CD4-positive, alpha-beta T cell treated with Interleukin-12 subunit alpha and Interleukin-12 subunit beta, for 1 hour (primary cell): Measurements from ENCODE around the gene CTPS1.

Source experiments
- DNase-seq: peaks from one replicate; pipeline ENCODE4 v3.0.0-alpha.2; 2020

Gene CTPS1

DNA sequence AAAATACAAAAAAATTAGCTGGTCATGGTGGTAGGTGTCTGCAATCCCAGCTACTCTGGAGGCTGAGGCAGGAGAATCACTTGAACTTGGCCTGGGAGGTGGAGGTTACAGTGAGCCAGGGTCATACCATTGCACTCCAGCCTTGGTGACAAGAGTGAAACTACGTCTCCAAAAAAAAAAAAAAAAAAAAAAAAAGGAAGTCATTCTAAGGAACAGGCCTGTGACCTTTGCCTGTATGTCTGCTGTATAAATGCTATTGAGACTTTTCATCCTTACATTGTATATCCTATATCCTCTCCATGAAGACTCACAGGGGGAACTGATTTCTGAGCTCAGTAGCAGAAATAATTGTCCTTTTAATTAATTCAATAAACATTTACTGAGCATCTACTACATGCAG is 7.5 kb upstream of the CTPS1 start:
- no peak for DNase-seq

DNA sequence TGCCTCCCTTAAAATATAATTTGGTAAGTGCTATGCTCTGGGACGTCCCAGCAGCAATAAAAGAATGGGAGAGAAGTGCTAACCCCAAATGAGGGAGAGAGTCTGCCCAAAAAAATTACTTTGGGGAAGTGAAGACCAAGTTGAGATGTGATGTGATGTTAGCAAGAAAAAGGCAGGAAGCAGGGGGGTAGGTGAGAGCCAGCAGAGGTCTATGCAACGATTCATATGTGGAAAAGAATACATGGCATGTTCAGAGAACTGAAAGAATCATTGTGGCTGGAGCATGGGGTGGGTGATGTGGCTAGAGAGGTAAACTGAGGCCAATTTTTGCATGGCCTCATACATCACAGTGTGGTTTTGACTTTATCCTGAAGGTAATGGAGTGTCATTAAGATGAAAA is 5.6 kb upstream of the CTPS1 start:
- no peak for DNase-seq

DNA sequence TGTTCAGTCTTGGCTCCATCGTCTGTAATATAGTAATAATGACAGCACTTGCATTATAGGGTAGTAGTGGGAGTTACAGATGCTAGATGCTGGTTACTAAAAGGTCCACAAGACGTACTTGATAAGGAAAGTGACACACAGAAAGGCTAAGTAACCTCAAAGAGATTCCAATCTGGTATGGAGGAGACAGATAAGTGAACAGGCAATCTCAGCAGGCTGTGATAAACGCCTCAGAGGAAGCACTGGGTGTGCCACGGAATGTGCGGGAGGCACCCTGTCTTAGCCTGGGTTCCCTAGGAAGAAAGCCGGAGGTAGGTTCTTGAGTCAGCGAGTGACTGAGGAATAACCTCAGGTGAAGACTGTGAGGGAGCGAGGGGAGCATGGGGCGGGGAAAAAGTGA is 4.6 kb upstream of the CTPS1 start:
- no peak for DNase-seq

DNA sequence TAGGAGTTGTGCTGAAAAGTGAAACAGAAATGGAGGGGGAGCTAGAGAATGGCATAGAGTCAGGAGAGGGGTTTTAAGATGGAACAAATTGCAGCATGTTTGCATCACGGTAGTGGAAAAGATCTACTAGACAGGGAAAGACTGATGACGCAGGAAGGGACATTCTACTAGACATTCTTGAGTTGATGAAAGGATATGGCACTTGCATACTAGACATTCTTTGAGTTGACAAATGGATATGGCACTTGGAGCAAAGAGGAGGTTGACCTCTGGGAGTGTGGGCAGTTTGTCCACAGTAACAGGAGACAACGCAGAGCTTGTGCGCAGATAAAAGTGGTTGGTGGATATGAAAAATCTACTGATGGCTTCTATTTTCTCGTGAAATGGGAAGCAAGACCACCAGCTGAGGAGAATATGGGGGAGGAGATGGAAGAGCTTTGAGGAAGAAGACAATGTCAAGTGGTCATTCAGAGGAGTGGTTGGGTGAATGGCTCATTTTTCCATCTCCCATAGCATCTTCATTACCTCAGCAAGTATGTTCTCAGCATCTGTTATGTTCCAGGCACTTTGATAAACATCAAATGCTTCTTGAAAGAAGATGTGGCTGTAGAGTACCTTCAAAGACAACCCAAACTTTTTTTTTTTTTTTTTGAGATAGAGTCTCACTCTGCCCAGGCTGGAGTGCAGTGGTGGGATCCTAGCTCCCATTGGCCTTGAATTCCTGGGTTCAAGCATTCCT is 2.4 kb upstream of the CTPS1 start:
- DNase-seq = no peak

DNA sequence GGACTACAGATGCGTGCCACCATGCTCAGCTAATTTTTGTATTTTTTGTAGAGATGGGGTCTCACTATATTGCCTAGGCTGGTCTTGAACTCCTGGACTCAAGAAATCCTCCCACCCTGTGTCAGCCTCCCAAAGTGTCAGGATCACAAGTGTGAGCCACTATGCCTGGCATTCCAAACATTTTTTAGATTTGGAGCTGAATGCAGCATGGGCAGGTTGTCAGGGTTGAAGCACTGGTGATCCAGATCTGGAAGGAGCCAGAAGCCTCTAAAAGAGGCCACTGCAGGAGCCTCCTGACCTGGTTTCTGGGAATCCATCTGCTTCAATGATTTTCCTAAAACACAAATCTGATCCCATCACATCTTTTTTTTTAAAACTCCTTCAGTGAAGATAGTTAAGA is 1.8 kb upstream of the CTPS1 start:
- no peak for DNase-seq

DNA sequence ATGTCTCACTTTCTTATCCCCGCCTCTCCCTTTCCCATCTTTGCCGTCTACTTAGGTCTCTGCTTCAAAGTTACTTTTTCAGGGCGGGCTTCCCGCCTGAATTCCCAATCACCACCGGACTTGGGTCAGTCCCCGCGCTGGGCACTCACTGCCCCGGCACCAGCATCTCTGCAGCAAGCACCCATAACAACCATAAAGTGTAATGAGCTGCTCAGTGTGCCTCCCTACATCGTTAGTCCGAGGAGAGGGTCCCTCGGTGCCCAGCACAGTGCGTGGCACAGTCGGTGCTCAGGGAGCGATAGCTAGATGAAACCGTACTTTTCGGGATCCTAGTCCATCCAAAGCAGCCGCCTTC is 633 bp upstream of the CTPS1 start:
- peak; percentile 2 for DNase-seq

DNA sequence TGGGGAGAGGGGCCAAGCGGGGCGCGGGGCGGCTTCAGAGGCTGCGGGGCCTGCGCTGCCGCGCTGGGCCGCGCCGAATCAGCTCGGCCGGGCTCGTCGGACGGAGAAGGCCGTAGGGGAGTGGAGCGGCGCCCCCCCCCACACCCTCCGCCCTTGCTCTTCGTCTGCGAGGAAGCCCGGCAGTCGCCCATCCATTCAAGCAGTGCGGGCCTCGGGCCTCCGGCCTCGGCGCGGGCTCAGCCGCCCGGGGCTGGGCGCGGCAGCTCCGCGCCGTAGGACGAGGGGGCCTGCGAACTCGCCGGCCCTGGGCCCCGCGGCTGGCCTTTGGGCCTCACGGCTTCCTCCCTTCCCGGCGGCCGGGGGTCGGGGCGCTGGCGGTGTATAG is 564 bp downstream of the CTPS1 start:
- no peak for DNase-seq

DNA sequence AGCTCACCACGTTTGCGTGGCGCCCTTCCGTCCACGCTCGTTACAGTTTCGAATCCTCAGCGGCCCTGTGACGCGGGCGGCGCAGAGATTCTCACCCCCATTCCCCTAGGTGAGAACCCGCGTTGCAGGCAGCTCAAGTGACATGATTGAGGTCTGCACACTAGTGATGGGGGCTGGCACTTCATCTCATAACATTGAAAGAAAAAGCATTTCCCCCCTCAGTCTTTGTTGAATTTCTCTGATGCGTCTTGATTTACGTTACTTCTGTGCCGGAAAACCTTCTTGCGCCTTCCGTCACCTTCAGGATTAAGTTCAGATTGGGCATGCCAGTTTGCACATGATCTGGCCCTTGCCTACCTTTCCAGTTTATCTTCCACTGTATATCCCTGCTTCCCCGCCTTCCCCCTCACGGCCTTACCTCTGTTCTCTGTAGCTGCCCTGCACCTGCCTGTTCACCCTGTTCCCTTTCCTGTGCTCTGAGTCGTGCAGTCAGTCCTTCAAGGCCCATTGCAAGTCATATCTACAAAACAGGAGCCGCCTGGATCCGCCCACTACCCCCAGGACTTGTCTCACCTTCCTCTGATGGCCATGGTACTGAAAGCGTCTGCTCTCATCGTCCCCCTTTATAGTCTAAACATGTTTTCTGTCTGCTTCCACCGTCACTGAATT is 1.1 kb downstream of the CTPS1 start:
- peak; percentile 63 for DNase-seq

DNA sequence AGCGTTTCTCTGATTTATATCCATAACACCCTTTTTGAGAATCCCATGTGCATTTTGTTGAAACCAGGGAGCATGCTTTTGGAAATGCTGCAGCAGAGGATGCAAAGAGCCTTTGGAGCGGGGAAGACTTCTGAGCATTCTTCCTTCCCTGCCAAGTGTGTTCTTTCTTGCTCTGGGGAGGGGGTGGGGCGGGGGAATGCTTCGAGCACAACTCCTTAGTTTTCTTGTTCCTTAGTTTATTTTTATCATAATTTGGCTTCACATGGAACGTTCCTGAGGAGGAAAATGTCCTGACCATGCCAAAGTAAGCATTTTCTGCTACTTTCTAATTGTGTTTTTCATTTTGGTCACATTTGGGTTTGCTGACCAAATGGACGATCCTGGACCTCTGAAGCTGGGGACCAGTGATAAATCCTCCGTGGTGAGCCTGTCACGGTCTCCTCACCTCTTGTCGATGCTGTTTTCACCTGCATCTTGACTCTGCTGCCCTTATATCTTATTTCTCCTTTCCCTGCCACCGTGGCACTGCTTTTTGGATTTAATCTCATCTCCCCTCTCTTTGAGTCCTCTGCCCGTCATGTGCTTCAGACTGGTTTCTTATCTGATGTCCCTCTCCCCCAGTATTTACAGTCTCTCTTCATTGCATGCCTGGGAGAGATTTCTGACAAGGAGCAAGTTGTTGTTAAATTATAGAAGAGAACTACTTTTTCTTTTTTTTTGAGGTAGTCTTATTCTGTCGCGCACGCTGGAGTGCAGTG is 2.4 kb downstream of the CTPS1 start:
- no peak for DNase-seq

DNA sequence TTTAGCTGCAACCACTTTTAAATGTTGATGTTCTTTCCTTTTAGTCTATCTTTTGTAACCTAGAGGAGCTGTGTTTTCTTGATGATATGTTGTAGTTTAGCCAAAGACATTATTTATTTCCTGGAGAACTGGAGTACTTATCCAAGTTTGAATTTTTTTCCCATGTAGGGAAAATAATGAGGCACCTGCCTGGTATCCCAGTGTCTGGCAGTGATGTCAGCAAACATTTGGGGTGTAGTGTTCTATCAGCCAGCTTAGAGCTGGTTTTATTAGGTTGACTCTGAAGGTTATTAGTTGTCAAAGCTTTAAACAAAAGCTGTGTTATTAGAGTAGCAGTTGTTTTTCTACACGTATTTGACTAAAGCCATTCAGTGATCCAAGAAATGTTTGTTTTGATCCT is 3.2 kb downstream of the CTPS1 start:
- DNase-seq = no peak

DNA sequence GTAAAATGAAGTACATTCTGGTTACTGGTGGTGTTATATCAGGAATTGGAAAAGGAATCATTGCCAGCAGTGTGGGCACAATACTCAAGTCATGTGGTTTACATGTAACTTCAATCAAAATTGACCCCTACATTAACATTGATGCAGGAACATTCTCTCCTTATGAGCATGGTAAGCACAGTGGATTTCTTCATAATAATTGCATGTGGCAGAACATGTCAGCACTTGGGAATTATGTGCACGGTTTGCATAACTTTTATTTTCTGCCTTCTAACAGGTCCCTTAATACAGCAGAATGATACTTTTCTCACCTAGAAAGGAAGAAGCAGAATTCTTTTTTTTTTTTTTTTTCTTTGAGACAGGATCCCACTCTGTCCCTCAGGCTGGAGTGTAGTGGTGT is 3.8 kb downstream of the CTPS1 start:
- no peak for DNase-seq

DNA sequence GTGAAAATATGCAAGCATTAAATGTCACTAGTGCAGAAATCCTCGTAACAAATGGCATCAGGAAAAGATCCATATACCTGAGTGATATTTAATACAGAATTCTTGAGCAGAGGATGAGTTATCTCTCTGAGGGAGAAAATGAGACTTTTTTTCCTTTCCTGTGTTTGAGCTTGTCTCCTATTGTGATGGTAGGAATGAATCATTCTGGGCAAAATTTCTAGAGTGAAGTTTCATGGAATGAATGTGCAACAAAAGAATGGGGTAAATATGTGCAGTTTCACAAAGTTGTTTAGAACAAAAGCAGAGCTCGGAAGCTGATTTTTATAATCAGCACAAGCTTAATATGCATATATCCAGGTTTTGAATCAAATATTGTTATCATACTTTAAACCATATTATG is 4.6 kb downstream of the CTPS1 start:
- no peak for DNase-seq

DNA sequence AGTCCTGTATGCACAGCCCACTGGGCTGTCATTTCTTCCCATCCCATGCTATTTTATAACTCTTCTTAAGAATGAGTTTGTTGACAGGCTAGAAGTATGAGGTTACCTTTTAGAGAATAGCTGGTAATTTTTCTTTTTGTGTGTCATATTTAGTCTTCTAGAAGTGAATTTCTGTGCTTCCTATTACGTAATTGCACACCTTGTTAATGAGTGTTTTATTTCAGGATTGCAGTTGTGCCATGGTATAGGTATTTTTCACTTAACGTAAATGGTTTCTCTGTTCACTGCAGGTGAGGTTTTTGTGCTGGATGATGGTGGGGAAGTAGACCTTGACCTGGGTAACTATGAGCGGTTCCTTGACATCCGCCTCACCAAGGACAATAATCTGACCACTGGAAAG is 5.0 kb downstream of the CTPS1 start:
- DNase-seq = no peak

DNA sequence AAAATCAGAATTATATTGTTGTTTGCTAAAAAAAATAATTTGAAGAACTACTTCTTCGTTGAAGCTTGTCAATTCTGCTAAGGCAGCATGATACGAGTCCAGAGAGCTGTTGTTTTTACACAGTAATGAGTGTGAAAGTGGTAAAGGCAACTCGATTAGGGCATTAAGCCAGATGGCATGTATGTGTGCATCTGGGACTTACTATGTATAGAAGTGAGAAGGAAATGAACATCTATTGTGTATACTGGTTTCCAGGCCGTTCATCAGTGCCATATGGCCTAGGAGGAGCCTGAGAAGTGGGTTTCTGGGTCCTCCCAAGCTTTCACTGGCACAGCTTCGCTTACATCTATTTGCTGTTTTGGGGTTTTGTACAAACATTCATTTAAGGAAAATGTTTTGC is 5.7 kb downstream of the CTPS1 start:
- DNase-seq = no peak

DNA sequence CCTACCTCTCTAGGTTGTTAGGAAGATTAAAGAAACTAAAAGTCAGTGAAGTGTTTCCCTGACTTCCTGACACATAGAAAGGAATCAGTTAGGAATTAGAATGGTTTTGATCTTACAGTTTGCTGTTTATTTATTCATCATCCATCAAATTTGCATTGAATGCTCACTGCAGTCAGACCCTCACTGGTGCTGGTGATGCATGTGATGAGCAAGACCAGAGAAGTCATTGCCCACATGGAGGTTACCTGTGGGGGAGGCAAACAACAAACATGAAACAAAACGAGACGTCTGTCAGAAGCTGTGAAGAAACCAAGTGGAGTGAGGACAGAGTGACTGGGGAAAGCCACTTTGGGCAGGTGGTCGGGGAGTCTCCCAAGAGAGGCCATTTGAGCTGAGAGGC is 6.4 kb downstream of the CTPS1 start:
- DNase-seq = no peak

DNA sequence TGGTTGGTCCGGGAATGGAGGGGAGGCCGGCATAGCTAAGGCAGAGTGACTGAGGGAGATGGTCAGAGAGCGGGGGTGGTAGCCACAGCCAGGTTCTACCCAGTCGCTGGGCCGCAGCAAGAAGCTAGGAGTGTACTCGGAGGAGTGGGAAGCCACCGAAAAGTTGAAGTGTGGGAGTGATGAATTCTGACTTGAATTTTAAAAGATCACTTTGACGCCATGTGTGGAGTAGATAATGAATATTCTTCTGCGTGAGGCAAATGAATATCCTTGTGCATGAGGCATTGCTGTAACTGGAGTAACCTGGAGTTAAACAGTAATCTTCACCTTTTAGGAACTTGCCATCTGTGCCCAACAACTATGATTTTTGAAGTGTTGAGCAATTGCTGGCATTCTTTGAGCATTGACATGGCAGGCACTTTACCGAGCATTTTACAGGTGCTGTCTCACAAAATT is 6.9 kb downstream of the CTPS1 start:
- DNase-seq = no peak

DNA sequence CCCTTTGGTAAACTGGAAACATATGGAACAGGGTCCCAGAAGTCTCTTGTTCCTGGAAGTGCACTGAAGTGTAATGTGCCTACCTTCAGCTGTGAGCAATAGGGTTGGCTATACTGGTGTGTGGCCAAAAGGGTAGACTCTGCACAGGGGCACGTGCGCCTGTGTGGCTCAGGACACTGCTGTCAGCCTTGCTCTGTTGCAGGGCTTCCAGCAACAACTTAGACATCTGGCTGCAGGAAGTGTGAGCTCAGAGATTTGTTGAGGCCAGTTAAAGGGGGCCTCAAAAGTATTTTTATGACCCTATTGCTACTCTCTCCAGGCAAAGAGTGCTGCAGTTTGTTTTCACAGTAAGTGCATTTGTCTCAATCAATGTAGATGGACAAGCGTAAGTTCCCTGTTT is 7.5 kb downstream of the CTPS1 start:
- no peak for DNase-seq

DNA sequence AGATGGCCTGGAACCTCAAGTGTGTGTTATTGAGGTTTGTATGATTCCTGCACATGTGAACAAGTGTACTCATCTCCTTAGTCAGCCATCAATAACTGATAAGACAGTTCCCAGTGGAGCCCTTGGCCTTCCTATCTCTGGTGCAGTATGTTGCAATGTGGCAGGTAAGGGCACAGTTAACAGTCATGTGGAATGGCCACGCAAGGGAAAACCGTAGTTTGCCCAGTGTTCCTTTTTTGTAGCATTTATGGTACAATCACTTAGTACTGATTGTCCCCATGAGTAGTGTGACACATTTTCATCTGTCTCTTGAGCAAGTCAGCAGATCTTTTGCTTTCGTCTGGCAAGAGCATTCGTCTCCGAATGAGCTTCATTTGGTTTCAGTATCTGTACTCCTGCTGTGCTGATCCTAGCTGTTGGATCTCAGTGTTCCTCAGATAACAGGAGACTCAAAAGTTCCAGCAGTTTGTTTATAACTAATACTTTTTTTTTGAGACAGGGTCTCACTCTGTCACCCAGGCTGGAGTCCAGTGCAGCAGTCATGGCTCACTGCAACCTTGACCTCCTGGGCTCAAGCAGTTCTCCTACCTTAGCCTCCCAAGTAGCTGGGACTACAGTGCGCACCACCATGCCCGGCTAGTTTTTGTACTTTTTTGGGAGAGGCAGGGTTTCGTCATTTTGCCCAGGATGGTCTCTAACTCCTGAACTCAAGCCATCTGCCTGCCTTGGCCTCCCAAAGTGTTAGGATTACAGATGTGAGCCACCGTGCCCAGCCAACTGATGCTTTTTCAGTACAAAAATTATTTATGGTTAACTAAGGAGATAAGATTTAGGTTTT is 8.2 kb downstream of the CTPS1 start:
- no peak for DNase-seq

DNA sequence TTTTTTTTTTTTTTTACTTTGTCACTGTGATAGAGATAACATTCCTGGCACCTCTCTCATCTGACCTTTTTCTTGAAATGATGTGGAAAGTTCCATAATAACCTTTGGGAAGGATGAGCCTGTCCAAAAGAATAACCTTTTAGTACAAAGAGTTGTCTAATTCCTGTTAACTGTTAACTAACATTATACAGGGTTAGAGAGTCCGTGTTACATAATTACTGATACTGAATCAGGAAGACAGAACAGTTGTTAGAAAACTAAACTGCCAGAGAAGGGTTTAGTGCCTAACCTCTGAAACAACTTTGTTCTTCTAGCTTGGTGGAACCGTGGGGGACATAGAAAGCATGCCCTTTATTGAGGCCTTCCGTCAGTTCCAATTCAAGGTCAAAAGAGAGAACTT is 8.8 kb downstream of the CTPS1 start:
- DNase-seq = no peak

DNA sequence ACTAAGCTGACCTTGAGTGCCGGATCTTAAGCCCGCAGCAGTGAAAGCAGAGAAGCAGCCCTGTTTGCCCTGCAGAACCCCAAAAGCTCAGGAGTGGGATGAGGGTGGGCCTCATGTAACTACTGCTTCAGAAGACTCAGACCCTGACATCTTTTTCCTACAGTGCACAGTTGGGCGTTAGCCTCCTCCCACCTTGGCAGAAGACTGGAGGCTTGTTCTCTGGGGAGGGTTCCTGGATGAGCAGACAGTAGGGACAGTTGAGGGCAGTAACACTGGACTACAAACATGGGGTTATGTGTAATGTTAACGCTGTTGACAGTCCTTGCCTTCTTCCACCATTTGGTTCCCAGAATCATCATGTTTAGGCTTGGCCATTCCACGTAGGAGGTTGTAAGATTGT is 9.6 kb downstream of the CTPS1 start:
- no peak for DNase-seq

DNA sequence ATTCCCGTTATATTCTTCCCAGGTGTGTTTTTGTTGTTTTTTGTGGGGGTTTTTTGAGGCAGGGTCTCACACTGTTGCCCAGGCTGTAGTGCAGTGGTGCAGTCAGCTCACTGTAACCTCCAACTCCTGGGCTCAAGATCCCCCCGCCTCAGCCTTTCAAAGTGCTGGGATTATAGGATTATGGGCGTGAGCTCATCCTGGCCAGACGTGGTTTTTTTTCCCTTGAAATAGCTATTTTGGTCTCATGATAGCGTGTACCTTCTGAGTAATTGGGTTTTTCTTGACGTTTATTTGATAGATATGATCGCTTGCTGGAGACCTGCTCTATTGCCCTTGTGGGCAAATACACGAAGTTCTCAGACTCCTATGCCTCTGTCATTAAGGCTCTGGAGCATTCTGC is 17.6 kb downstream of the CTPS1 start:
- DNase-seq = no peak

DNA sequence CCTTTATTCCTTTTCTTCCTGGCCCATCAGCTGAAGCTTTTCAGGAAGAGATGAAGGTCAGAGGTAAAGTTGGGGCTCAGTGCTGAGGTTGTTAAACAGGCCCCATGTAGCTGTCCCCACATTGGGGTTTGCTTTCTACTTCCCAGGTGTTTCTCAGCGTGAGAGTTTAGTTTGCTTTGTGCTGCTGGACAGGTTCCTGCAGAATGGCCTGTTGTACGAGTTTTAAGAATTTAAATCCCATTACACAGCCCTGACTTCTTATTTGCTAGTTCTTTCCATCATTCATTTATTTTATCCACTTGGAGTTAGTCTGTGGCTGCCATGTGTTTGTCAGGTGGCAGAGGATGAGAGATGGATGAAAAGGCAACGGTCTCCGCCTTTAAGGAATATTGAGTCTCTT is 19.2 kb downstream of the CTPS1 start:
- no peak for DNase-seq

DNA sequence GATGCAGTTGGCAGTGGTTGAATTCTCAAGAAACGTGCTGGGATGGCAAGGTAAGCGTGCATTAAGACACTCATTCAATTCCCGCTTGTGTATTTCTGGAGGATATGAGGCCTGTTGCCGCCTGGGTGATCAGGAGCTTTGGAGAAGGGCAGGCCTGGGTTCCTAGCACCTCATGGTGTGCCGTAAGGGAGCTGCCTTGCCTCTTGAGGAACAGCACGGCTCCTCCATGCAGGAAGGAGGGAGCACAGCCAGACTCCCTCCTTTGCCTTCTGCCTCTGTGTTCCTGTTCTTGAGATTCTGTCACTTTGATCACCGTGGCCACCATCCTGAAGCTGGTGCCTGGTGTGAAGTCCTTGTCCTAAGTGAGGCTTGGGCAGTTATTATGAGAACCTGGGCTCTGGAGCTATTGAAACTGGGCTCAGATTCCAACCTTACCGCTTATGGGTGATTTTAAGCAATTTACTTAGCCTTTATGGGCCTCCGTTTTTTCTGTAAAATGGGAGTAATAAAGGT is 23.7 kb downstream of the CTPS1 start:
- DNase-seq = no peak
